ENCODE data around the gene APBA1.

APBA1 gene

GRCh38 chr9:69397384-69398214, 274.6 kb downstream of the APBA1 start:
- no peak for DNase-seq (ENCODE audit: low spot score)

GRCh38 chr9:69396759-69397158, 275.4 kb downstream of the APBA1 start:
- no peak for DNase-seq (ENCODE audit: low spot score)

GRCh38 chr9:69395718-69396117, 276.5 kb downstream of the APBA1 start:
- no peak for DNase-seq (ENCODE audit: low spot score)

GRCh38 chr9:69393425-69393824, 278.7 kb downstream of the APBA1 start:
- no peak for DNase-seq (ENCODE audit: low spot score)

- DNase-seq (ENCODE audit: low spot score): no peak
These were observed 279.3 kb downstream of the APBA1 start for GRCh38 chr9:69392826-69393225.

GRCh38 chr9:69391946-69392345, 280.2 kb downstream of the APBA1 start:
- no peak for DNase-seq (ENCODE audit: low spot score)

- no peak for DNase-seq (ENCODE audit: low spot score)
These were observed 280.7 kb downstream of the APBA1 start for GRCh38 chr9:69391487-69391886.

GRCh38 chr9:69389437-69389995, 282.7 kb downstream of the APBA1 start:
- DNase-seq (ENCODE audit: low spot score): peak; percentile 43

- DNase-seq (ENCODE audit: low spot score): no peak
These were observed 283.6 kb downstream of the APBA1 start for GRCh38 chr9:69388596-69388995.

- DNase-seq (ENCODE audit: low spot score): no peak
These were observed 285.5 kb downstream of the APBA1 start for GRCh38 chr9:69386651-69387050.

GRCh38 chr9:69385581-69386033, 286.6 kb downstream of the APBA1 start:
- DNase-seq (ENCODE audit: low spot score): peak; percentile 37

- no peak for DNase-seq (ENCODE audit: low spot score)
These were observed 290.0 kb downstream of the APBA1 start for GRCh38 chr9:69382135-69382534.

GRCh38 chr9:69380811-69381210, 291.4 kb downstream of the APBA1 start:
- DNase-seq (ENCODE audit: low spot score): peak; percentile 81

GRCh38 chr9:69380301-69380700, 291.9 kb downstream of the APBA1 start:
- no peak for DNase-seq (ENCODE audit: low spot score)

GRCh38 chr9:69379270-69379982, 292.7 kb downstream of the APBA1 start:
- peak; percentile 82 for DNase-seq (ENCODE audit: low spot score)

GRCh38 chr9:69377981-69378380, 294.2 kb downstream of the APBA1 start:
- no peak for DNase-seq (ENCODE audit: low spot score)

Data from kidney tubule cell (primary cell).